HG03439 (cell line): ENCODE data around the gene NPTN.
"Not testable (repeated sequence)": the region's sequence is repeated elsewhere in the genome, so short reads cannot be mapped to it uniquely, and the experiment has no call there.

ENCODE experiments used
- ATAC-seq: cut with Tn5 transposase; IDR thresholded peaks from one replicate; pipeline ENCODE4 v1.9.1; 2021; ENCODE audit warnings: mild to moderate bottlenecking, moderate library complexity; ENCODE audit not compliant: unreplicated experiment

NPTN gene

DNA sequence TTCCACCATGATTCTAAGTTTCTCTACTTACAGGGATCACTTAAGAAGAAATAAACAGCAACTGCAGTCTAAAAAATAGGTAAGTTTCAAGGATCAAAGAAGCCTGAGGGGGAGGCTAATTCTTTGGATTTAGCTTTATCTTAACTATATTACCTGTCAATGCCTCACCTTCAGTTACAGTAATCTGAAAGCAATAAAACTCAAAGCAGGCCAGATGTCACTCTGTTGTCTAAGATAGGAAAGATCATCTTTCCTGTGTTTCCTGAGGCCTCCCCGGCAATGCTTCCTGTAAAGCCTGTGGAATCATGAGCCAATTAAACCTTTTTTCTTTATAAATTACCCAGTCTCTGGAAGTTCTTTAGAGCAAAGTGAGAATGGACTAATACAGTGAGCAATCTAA, 60.2 kb downstream of the NPTN start:
- no peak for ATAC-seq

DNA sequence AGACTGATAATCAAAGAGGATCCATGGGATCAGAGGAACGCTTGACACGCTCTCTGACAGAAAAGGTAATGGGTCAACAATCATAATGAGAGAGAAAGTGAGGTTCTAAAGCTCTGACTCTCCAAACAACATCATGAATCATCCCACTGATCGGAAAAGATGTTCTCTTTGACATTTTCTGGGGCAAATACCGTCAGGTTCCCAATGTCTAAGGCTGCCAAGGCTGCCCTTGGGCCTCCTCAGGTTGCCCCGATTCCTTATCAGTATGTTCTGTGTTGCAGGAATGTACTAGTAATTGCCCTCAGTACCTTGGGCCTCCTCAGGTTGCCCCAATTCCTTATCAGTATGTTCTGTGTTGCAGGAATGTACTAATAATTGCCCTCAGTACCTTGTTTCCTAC, 60.9 kb downstream of the NPTN start:
- no peak for ATAC-seq

DNA sequence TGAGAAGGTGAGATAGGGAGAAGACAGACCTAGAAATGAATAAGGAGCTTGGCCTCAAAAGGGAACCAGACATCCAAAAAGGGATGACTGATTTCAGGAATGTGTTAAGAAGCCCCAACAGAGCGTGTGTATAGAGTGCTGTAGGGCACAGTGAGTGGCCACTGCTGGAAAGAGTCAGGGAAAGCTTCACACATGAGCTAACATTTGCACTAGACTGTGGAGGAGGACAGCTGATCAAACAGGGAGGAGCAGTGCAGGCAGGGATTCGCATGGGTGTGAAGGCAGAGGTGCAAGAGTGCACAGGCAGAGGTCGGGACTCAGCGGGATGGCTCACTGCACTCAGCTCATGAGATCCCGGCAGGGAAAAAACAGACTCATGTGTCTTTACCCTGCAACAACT, 61.8 kb downstream of the NPTN start:
- no peak for ATAC-seq

GRCh38 chr15:73570355-73571032, 62.7 kb downstream of the NPTN start:
- no peak for ATAC-seq

DNA sequence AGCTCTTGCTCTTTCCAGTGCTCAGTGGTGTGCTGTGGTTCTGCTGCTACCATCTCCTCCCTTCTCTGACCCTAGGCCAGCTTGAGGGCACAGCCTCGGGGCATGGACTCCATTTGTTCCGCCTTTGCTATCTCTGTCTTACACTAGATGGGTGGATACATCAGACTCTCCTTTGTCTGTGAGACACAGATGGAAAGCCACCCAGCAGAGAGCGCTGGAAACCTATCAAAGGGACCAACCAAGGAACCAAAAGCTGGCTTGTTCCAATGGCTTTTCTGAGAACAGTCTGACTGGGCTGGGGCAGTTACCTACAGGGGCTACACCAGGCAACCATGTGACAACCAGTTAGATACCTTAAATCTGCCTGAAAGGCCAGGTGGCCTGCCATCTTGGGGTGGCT, 63.8 kb downstream of the NPTN start:
- ATAC-seq, result no peak

DNA sequence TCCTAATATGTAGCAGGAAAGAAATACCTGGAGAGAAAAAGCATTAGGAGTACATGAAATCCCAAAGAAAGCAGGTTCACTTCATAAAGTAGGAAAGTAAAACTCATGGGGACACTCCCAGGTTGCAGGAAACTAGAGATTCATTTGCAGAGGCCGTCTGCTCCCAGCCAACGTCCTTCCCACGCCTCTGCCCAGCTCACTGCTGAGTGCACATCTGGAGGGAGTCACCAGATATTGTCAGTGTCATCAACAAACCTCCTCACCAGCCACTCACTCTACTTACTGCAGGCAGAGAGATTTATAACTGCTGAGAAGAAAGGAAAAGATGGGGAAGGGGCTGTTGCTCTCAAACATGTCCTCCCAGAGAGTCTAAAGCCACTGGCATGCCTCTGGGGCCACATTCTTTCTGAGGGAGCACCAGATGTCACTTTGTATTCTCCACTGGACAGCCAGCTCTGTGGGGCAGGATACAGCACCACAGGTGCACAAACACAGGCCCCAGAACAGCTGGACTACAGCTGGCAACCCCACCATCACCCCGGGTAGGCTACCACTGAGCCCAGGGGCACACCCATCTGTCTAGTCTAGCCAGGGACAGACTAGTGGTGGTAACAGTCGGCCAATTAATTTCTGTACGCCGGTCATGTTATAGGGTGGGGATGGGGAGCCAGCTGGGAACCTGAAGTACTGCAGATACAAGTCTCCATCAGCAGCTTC, 64.5 kb downstream of the NPTN start:
- ATAC-seq, result no peak

DNA sequence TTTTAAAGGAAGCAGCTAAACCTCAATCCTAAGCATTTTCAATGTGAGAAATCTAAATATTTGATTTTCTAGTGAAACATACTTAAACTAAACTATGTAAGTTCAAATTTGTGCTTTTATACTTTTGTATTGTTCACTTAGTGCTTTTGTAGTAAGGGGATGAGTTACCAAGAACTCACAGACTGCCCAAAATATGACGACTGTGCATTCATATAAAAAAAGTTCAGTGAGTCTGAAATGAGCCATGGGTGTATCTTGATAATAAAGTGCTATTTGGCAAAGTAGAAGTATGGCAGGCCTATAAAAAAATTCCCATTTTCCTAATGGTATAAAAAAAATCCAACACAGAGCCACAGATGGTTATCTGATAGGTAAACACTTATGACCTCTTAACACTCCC, 66.2 kb downstream of the NPTN start:
- ATAC-seq, result no peak

GRCh38 chr15:73564255-73564654, 68.9 kb downstream of the NPTN start:
- no peak for ATAC-seq

GRCh38 chr15:73560501-73561117, 72.6 kb downstream of the NPTN start:
- ATAC-seq, result no peak

- ATAC-seq, result no peak
Observed at GRCh38 chr15:73558529-73558928, 74.7 kb downstream of the NPTN start.

DNA sequence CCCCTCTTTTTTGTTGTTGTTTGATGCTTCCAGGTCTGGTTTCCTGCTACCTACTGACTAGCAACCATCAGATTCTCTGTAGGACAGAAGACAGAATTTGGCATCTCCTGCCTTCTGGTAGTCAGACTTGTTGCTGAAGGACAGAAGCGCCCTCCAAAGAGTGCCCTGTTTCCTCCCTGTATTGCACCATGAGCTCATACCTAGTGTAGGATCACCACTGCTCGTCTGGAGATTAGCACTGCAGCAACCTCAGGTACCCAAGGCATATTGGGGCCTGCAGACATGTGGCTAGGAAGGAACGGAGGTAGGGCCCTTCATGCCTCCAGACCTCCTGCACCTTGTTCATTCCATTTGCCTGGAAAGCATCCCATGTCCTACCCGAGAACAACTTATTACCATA, 78.1 kb downstream of the NPTN start:
- no peak for ATAC-seq

GRCh38 chr15:73550190-73550589, 83.0 kb downstream of the NPTN start:
- no peak for ATAC-seq

DNA sequence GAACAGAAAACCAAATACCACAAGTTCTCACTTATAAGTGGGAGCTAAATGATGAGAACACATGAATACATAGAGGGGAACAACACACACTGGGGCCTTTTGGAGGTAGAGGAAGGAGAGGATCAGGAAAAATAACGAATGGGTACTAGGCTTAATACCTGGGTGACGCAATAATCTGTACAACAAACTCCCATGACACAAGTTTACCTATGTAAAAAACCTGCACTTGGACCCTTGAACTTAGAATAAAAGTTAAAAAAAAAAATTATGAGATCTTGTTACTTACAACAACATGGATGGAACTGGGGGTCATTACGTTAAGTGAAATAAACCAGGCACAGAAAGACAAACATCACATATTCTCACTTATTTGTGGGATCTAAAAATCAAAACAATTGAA, 84.3 kb downstream of the NPTN start:
- ATAC-seq, result not testable (repeated sequence)

- ATAC-seq, result no peak
Observed at GRCh38 chr15:73541479-73541878, 91.7 kb downstream of the NPTN start.

DNA sequence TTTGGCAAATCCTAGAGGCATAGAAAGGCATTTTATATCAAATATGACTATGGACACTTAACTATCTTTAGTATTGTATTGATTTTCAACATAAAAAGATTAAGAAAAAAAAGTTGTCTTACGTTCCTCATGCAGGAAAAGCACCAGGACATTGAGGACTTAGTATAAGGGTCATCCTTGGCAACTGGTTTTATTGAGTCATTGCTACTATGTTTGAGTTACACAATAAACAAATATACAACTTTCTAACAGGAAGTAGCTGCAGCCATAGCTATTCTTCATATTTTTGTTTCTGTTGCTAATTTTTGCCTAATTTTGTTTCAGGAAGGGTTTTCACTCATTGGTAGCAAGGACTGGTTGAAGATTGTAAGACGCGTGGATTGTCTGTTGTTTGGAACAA, 93.0 kb downstream of the NPTN start:
- no peak for ATAC-seq

GRCh38 chr15:73539212-73540128, 93.7 kb downstream of the NPTN start:
- ATAC-seq, result no peak

DNA sequence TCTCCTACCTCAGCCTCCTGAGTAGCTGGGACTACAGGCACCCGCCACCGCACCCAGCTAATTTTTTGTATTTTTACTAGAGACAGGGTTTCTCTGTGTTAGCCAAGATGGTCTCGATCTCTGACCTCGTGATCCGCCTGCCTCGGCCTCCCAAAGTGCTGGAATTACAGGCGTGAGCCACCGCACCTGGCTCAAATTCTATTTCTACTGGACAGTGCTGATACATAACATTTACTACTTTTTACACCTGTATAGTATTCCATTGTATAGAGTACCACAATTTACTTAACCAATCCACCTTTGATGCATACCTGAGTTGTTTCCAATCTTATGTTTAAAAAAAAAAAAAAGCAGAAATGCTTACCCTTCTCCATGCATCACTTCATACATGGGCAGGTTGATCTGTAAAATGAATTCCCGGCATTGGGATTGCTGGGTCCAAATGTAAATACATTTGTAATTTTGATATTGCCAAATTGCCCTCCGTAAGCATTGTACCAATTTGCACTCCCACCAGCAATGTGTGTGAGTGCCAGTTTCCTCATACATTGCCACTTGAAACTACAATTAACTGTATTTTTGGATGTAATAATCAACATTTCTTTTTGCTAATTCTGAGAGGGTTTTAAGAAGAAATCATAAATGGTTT, 94.5 kb downstream of the NPTN start:
- ATAC-seq, result no peak

GRCh38 chr15:73538123-73538522, 95.1 kb downstream of the NPTN start:
- no peak for ATAC-seq

GRCh38 chr15:73530649-73531048, 102.5 kb downstream of the NPTN start:
- no peak for ATAC-seq

DNA sequence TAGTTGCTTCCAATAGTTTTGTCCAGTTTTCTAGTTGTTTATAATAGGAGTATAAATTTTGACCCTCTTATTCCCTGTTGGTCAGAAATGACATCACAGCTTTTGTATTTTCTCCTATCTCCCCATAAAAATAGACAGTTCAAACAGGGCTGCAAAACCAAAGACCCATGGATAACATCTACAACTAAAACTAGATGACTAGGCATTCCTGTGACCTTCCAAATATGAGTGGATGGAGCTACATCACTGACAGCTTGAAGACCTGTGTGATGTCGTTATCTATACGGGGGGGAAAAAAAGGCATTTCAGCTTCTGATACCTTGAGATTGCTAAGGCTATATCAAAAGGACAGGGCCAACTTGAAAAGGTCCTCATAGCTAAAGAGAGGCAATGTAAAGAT, 105.6 kb downstream of the NPTN start:
- ATAC-seq, result no peak

GRCh38 chr15:73524919-73525318, 108.3 kb downstream of the NPTN start:
- ATAC-seq, result no peak
